GM23338 (cell line): ENCODE data around the gene PSMG4. TPM values are rescaled to one million over a fixed set of nuclear protein-coding genes. Genes with fewer than 3 reads are reported as not detected.

ENCODE experiments used
- ATAC-seq: fragments of 200-7000 bp; cut with Tn5 transposase; 3 replicates; pipeline ENCODE4 v1.9.1; 2020
- DNase-seq: peaks from one replicate; pipeline ENCODE4 v3.0.0-alpha.2; 2015; ENCODE audit warnings: low spot score
- H2AFZ ChIP-seq: fragments of 200-600 bp; sonication (generic); 2 replicates; pipeline ENCODE4 v1.8.0; 2016; ENCODE audit warnings: antibody characterized with exemption, mild to moderate bottlenecking, moderate library complexity
- H3F3A ChIP-seq: fragments of 200-600 bp; sonication (generic); replicated peaks from 2 replicates; pipeline ENCODE4 v1.8.0; 2017; ENCODE audit warnings: antibody characterized with exemption, mixed run types, low read depth
- H3K27ac ChIP-seq: fragments of 200-600 bp; sonication (generic); 2 replicates; pipeline ENCODE4 v1.6.1; 2016; ENCODE audit warnings: low read depth
- H3K27me3 ChIP-seq: fragments of 200-600 bp; sonication (generic); 2 replicates; pipeline ENCODE4 v1.8.0; 2016; ENCODE audit warnings: mild to moderate bottlenecking, mixed run types, moderate library complexity; ENCODE audit not compliant: insufficient read depth
- H3K36me3 ChIP-seq: fragments of 200-600 bp; sonication (generic); 2 replicates; pipeline ENCODE4 v1.8.0; 2016; ENCODE audit warnings: mild to moderate bottlenecking; ENCODE audit not compliant: insufficient read depth
- H3K4me1 ChIP-seq: fragments of 200-600 bp; sonication (generic); 2 replicates; pipeline ENCODE4 v1.8.0; 2016; ENCODE audit warnings: mild to moderate bottlenecking, moderate library complexity; ENCODE audit not compliant: insufficient read depth
- H3K4me2 ChIP-seq: fragments of 200-600 bp; sonication (generic); 2 replicates; pipeline ENCODE4 v1.7.1; 2017; ENCODE audit warnings: mixed run types
- H3K4me3 ChIP-seq: fragments of 200-600 bp; sonication (generic); 2 replicates; pipeline ENCODE4 v1.6.1; 2016; ENCODE audit warnings: mixed run types
- H3K79me2 ChIP-seq: fragments of 200-600 bp; sonication (generic); replicated peaks from 2 replicates; pipeline ENCODE4 v1.8.0; 2017; ENCODE audit warnings: mild to moderate bottlenecking; ENCODE audit not compliant: insufficient read depth
- H3K9me2 ChIP-seq: fragments of 200-600 bp; sonication (generic); 2 replicates; pipeline ENCODE4 v1.8.0; 2017; ENCODE audit not compliant: insufficient read depth
- H4K20me1 ChIP-seq: fragments of 200-600 bp; sonication (generic); replicated peaks from 2 replicates; pipeline ENCODE4 v1.8.0; 2017; ENCODE audit warnings: mild to moderate bottlenecking; ENCODE audit not compliant: insufficient read depth
- H3K27ac Mint-ChIP-seq: 2 replicates; pipeline ENCODE4 v1.8.0; 2020; ENCODE audit warnings: inconsistent platforms, mild to moderate bottlenecking, moderate library complexity, mixed read lengths
- H3K27me3 Mint-ChIP-seq: 3 replicates; pipeline ENCODE4 v1.8.0; 2022; ENCODE audit warnings: low read depth, mild to moderate bottlenecking, moderate library complexity, mixed read lengths, inconsistent platforms; ENCODE audit not compliant: insufficient read depth, poor library complexity
- H3K36me3 Mint-ChIP-seq: 3 replicates; pipeline ENCODE4 v1.8.0; 2021; ENCODE audit warnings: low read depth, mild to moderate bottlenecking, inconsistent platforms, moderate library complexity, mixed read lengths
- H3K4me1 Mint-ChIP-seq: 3 replicates; pipeline ENCODE4 v1.8.0; 2020; ENCODE audit warnings: mild to moderate bottlenecking, inconsistent platforms, mixed read lengths
- H3K4me3 Mint-ChIP-seq: 3 replicates; pipeline ENCODE4 v1.8.0; 2021; ENCODE audit warnings: moderate library complexity, mild to moderate bottlenecking, inconsistent platforms, mixed read lengths
- H3K9me3 Mint-ChIP-seq: 3 replicates; pipeline ENCODE4 v1.8.0; 2020; ENCODE audit warnings: moderate library complexity, mild to moderate bottlenecking, inconsistent platforms, mixed read lengths
- CREB1 ChIP-seq: fragments of 250-450 bp; sonication (Bioruptor Pico); IDR thresholded peaks from 2 replicates; pipeline ENCODE4 v1.5.0; 2020; ENCODE audit warnings: low read depth, mild to moderate bottlenecking, moderate library complexity
- EZH2phosphoT487 ChIP-seq: fragments of 200-600 bp; sonication (generic); IDR thresholded peaks from one replicate; pipeline ENCODE4 v1.8.1; 2018; ENCODE audit warnings: antibody characterized with exemption; ENCODE audit not compliant: unreplicated experiment
- JUNB ChIP-seq: IDR thresholded peaks from one replicate; pipeline ENCODE4 v1.6.1; 2016; ENCODE audit warnings: antibody characterized with exemption; ENCODE audit not compliant: unreplicated experiment
- NANOG ChIP-seq: IDR thresholded peaks from 2 replicates; pipeline ENCODE4 v1.6.1; 2016; ENCODE audit warnings: antibody characterized with exemption, borderline replicate concordance
- POLR2AphosphoS5 ChIP-seq: IDR thresholded peaks from 2 replicates; pipeline ENCODE4 v1.6.1; 2016; ENCODE audit warnings: antibody characterized with exemption, low read depth
- STAT1 ChIP-seq: IDR thresholded peaks from one replicate; pipeline ENCODE4 v1.6.1; 2016; ENCODE audit warnings: antibody characterized with exemption; ENCODE audit not compliant: unreplicated experiment
- ZNF114 ChIP-seq: fragments of 250-450 bp; sonication (Bioruptor Pico); IDR thresholded peaks from 2 replicates; pipeline ENCODE4 v1.5.0; 2020; ENCODE audit warnings: mild to moderate bottlenecking, moderate library complexity
- ZNF331 ChIP-seq: fragments of 250-450 bp; sonication (Bioruptor Pico); IDR thresholded peaks from 2 replicates; pipeline ENCODE4 v1.5.0; 2020; ENCODE audit warnings: low read depth, mild to moderate bottlenecking, moderate library complexity
- polyA plus RNA-seq: library from polyadenylated mRNA; unstranded; fragments of >200 nt; fragmentation: Nextera tagmentation; extraction: Ambion mirVana; gene quantifications from 2 replicates; pipeline ENCODE4 v1.2.1, GENCODE V29; 2016
- total RNA-seq: library from RNA; depleted of rRNA; stranded (reverse); fragments of >200 nt; shearing (Covaris generic); gene quantifications from 2 replicates; pipeline ENCODE4 v1.2.3, GENCODE V29; 2014
- TF ChIP-seq, protein P1 (sequence below): fragments of 250-450 bp; sonication (Bioruptor Pico); IDR thresholded peaks from 2 replicates; pipeline ENCODE4 v1.5.0; 2020; ENCODE audit warnings: mild to moderate bottlenecking, moderate library complexity
- TF ChIP-seq, protein P2 (sequence below): IDR thresholded peaks from 2 replicates; pipeline ENCODE4 v1.6.1; 2016; ENCODE audit warnings: antibody characterized with exemption
- TF ChIP-seq, protein P3 (sequence below), 2 experiments: fragments of 200-600 bp in 1 of 2; sonication (generic) in 1 of 2; conservative IDR thresholded peaks; 2 replicates each; pipeline versions ENCODE4 v1.5.1 to v1.6.1; 2016 to 2017; ENCODE audit warnings: antibody characterized with exemption in 2 of 2, low read depth in 2 of 2, mild to moderate bottlenecking in 2 of 2, moderate library complexity in 1 of 2
- TF ChIP-seq, protein P4 (sequence below): IDR thresholded peaks from one replicate; pipeline ENCODE4 v1.6.1; 2018; ENCODE audit warnings: antibody characterized with exemption; ENCODE audit not compliant: unreplicated experiment

PSMG4 gene
- total and polyA plus RNA-seq, 2 experiments from 2014 or later, result 37.2 to 168 TPM

DNA sequence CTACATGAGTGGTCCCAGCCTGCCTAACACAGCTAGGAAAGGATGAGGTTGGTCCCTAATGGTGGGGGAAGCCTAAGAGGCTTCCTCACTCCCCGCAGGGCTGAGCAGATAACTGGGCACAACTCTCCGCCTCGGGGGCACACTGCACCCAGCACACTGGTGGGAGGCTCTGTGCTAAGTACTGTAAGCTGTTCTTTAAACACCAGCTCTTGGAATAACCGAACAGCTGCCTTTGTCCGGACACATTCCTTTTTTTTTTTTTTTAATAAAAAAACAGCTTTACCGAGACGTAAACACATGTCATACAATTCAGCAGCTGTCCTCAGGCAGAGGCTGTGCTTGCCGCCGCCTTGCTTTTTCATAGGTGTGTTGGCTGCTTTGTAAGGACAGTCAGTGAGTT lies 6.9 kb downstream of the PSMG4 start (continued):
- TF ChIP-seq, protein P1, sequence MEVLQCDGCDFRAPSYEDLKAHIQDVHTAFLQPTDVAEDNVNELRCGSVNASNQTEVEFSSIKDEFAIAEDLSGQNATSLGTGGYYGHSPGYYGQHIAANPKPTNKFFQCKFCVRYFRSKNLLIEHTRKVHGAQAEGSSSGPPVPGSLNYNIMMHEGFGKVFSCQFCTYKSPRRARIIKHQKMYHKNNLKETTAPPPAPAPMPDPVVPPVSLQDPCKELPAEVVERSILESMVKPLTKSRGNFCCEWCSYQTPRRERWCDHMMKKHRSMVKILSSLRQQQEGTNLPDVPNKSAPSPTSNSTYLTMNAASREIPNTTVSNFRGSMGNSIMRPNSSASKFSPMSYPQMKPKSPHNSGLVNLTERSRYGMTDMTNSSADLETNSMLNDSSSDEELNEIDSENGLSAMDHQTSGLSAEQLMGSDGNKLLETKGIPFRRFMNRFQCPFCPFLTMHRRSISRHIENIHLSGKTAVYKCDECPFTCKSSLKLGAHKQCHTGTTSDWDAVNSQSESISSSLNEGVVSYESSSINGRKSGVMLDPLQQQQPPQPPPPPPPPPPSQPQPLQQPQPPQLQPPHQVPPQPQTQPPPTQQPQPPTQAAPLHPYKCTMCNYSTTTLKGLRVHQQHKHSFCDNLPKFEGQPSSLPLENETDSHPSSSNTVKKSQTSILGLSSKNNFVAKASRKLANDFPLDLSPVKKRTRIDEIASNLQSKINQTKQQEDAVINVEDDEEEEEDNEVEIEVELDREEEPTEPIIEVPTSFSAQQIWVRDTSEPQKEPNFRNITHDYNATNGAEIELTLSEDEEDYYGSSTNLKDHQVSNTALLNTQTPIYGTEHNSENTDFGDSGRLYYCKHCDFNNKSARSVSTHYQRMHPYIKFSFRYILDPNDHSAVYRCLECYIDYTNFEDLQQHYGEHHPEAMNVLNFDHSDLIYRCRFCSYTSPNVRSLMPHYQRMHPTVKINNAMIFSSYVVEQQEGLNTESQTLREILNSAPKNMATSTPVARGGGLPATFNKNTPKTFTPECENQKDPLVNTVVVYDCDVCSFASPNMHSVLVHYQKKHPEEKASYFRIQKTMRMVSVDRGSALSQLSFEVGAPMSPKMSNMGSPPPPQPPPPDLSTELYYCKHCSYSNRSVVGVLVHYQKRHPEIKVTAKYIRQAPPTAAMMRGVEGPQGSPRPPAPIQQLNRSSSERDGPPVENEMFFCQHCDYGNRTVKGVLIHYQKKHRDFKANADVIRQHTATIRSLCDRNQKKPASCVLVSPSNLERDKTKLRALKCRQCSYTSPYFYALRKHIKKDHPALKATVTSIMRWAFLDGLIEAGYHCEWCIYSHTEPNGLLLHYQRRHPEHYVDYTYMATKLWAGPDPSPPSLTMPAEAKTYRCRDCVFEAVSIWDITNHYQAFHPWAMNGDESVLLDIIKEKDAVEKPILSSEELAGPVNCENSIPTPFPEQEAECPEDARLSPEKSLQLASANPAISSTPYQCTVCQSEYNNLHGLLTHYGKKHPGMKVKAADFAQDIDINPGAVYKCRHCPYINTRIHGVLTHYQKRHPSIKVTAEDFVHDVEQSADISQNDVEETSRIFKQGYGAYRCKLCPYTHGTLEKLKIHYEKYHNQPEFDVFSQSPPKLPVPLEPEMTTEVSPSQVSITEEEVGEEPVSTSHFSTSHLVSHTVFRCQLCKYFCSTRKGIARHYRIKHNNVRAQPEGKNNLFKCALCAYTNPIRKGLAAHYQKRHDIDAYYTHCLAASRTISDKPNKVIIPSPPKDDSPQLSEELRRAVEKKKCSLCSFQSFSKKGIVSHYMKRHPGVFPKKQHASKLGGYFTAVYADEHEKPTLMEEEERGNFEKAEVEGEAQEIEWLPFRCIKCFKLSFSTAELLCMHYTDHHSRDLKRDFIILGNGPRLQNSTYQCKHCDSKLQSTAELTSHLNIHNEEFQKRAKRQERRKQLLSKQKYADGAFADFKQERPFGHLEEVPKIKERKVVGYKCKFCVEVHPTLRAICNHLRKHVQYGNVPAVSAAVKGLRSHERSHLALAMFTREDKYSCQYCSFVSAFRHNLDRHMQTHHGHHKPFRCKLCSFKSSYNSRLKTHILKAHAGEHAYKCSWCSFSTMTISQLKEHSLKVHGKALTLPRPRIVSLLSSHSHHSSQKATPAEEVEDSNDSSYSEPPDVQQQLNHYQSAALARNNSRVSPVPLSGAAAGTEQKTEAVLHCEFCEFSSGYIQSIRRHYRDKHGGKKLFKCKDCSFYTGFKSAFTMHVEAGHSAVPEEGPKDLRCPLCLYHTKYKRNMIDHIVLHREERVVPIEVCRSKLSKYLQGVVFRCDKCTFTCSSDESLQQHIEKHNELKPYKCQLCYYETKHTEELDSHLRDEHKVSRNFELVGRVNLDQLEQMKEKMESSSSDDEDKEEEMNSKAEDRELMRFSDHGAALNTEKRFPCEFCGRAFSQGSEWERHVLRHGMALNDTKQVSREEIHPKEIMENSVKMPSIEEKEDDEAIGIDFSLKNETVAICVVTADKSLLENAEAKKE (CRISPR knock-in tag), result no peak

DNA sequence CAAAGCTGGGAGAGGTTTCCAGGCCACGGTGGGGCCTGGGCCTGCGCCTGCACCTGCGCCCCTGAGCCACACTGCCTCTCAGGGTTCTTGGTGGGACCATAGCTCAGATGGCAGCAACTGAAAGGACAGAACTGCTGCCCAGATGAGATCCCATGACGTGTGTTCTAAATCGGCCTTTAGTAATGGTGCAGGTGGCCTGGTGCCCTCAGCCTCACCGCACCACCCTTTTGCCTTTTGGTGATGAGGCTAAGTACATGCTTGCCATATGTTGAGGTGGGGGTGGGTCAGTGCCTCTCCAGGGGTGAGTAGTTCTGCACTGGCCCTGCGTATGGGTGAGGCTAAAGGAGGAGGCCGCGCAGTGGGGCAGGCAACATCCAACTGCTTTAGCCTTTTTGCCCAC lies 7.4 kb downstream of the PSMG4 start:
- H3K27me3 ChIP-seq, result no peaks in the 10 kb centered on the region
- H3K36me3 Mint-ChIP-seq, result peaks cover 64% of the 10 kb centered on the region
- no peak overlapping the region for H3K27ac ChIP-seq
- H2AFZ ChIP-seq, result no peak overlapping the region
- H3K27ac Mint-ChIP-seq, result no peak overlapping the region
- H3K4me3 ChIP-seq, result no peak overlapping the region
- peaks cover 5% of the 10 kb centered on the region; the same call in 1 of the 2 replicates for H3K4me1 ChIP-seq
- H3K9me2 ChIP-seq, result no peaks in the 10 kb centered on the region
- H3K9me3 Mint-ChIP-seq, result no peaks in the 10 kb centered on the region
- peaks cover 42% of the 10 kb centered on the region for H4K20me1 ChIP-seq
- DNase-seq, result no peak
- H3F3A ChIP-seq, result 0 out of 2 replicates have a peak, but pooled peaks cover 10% of the 10 kb centered on the region
- H3K4me1 Mint-ChIP-seq, result peaks cover 14% of the 10 kb centered on the region
- H3K27me3 Mint-ChIP-seq, result peaks cover 10% of the 10 kb centered on the region
- no peak overlapping the region for H3K4me3 Mint-ChIP-seq
- ATAC-seq, result no peak
- peaks cover 70% of the 10 kb centered on the region for H3K79me2 ChIP-seq
- peaks cover 13% of the 10 kb centered on the region; the same call in 1 of the 2 replicates for H3K36me3 ChIP-seq
- no peak overlapping the region for H3K4me2 ChIP-seq
- TF ChIP-seq, protein P2, sequence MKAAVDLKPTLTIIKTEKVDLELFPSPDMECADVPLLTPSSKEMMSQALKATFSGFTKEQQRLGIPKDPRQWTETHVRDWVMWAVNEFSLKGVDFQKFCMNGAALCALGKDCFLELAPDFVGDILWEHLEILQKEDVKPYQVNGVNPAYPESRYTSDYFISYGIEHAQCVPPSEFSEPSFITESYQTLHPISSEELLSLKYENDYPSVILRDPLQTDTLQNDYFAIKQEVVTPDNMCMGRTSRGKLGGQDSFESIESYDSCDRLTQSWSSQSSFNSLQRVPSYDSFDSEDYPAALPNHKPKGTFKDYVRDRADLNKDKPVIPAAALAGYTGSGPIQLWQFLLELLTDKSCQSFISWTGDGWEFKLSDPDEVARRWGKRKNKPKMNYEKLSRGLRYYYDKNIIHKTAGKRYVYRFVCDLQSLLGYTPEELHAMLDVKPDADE, result no peak
- TF ChIP-seq, protein P3, sequence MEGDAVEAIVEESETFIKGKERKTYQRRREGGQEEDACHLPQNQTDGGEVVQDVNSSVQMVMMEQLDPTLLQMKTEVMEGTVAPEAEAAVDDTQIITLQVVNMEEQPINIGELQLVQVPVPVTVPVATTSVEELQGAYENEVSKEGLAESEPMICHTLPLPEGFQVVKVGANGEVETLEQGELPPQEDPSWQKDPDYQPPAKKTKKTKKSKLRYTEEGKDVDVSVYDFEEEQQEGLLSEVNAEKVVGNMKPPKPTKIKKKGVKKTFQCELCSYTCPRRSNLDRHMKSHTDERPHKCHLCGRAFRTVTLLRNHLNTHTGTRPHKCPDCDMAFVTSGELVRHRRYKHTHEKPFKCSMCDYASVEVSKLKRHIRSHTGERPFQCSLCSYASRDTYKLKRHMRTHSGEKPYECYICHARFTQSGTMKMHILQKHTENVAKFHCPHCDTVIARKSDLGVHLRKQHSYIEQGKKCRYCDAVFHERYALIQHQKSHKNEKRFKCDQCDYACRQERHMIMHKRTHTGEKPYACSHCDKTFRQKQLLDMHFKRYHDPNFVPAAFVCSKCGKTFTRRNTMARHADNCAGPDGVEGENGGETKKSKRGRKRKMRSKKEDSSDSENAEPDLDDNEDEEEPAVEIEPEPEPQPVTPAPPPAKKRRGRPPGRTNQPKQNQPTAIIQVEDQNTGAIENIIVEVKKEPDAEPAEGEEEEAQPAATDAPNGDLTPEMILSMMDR (conservative IDR thresholded peaks at IDR 0.05; ENCODE audit: low read depth in 2 of 2), result no peak
- TF ChIP-seq EZH2phosphoT487 (no peak), CREB1 (CRISPR knock-in tag) (no peak), NANOG (no peak), ZNF114 (CRISPR knock-in tag) (no peak), JUNB (no peak), POLR2AphosphoS5 (no peak), ZNF331 (CRISPR knock-in tag) (no peak), STAT1 (no peak)
- TF ChIP-seq, protein P4, sequence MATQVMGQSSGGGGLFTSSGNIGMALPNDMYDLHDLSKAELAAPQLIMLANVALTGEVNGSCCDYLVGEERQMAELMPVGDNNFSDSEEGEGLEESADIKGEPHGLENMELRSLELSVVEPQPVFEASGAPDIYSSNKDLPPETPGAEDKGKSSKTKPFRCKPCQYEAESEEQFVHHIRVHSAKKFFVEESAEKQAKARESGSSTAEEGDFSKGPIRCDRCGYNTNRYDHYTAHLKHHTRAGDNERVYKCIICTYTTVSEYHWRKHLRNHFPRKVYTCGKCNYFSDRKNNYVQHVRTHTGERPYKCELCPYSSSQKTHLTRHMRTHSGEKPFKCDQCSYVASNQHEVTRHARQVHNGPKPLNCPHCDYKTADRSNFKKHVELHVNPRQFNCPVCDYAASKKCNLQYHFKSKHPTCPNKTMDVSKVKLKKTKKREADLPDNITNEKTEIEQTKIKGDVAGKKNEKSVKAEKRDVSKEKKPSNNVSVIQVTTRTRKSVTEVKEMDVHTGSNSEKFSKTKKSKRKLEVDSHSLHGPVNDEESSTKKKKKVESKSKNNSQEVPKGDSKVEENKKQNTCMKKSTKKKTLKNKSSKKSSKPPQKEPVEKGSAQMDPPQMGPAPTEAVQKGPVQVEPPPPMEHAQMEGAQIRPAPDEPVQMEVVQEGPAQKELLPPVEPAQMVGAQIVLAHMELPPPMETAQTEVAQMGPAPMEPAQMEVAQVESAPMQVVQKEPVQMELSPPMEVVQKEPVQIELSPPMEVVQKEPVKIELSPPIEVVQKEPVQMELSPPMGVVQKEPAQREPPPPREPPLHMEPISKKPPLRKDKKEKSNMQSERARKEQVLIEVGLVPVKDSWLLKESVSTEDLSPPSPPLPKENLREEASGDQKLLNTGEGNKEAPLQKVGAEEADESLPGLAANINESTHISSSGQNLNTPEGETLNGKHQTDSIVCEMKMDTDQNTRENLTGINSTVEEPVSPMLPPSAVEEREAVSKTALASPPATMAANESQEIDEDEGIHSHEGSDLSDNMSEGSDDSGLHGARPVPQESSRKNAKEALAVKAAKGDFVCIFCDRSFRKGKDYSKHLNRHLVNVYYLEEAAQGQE, result no peak
